Lower lobe of right lung (tissue), 2 donors: ENCODE data around the gene LHFPL3. TPM values are rescaled to one million over a fixed set of nuclear protein-coding genes. Genes with fewer than 3 reads are reported as not detected.

Experiments
- ATAC-seq, 2 donors: fragments of 200-7000 bp; cut with Tn5 transposase; one replicate each; pipeline ENCODE4 v1.9.1; 2020 to 2022; ENCODE audit warnings: mild to moderate bottlenecking in 2 of 2, moderate library complexity in 2 of 2
- DNase-seq: peaks from one replicate; pipeline ENCODE4 v3.0.0-alpha.2; 2020
- H3K27ac ChIP-seq: fragments of 200-600 bp; one replicate; pipeline ENCODE4 v1.8.0; 2022
- H3K27me3 ChIP-seq: fragments of 200-600 bp; one replicate; pipeline ENCODE4 v1.8.0; 2022; ENCODE audit warnings: low read depth
- H3K36me3 ChIP-seq: fragments of 200-600 bp; one replicate; pipeline ENCODE4 v1.8.0; 2022; ENCODE audit warnings: mild to moderate bottlenecking
- H3K4me1 ChIP-seq: fragments of 200-600 bp; one replicate; pipeline ENCODE4 v1.8.0; 2022
- H3K4me3 ChIP-seq: fragments of 200-600 bp; one replicate; pipeline ENCODE4 v1.8.0; 2022; ENCODE audit warnings: mild to moderate bottlenecking
- H3K9me3 ChIP-seq: fragments of 200-600 bp; one replicate; pipeline ENCODE4 v1.8.0; 2022
- CTCF ChIP-seq: fragments of 200-600 bp; IDR thresholded peaks from one replicate; pipeline ENCODE4 v1.8.0; 2022; ENCODE audit warnings: antibody characterized with exemption, mild to moderate bottlenecking
- intact Hi-C: fragments of 100-400 bp; cut with DNase I; formaldehyde crosslinking; loops from one replicate; pipeline ENCODE4 v1.11.0; 2022
- total RNA-seq: library from RNA; stranded (reverse); fragmentation: NEBNext Ultra II Directional; extraction: Animal tissue kit (Norgen Biotek cat#: 25700); gene quantifications from one replicate; pipeline ENCODE4 v1.2.1, GENCODE V29; 2021
- donor health status: DM: no; HTN: yes; CAD: no; lungs with severe emphysema.

LHFPL3 gene
- total RNA-seq, 1 donor from 2014 or later: not detected

GRCh38 chr7:104414216-104414615 is 85.8 kb downstream of the LHFPL3 start:
- Histone ChIP-seq H3K36me3 (no peaks in the 10 kb centered on the region), H3K9me3 (no peaks in the 10 kb centered on the region), H3K27me3 (no peaks in the 10 kb centered on the region), H3K4me1 (no peaks in the 10 kb centered on the region), H3K27ac (no peak overlapping the region), H3K4me3 (no peak overlapping the region)
- no peak for ATAC-seq
- intact Hi-C loops: no loop called here
- TF ChIP-seq CTCF: no peak
- DNase-seq: no peak

DNA sequence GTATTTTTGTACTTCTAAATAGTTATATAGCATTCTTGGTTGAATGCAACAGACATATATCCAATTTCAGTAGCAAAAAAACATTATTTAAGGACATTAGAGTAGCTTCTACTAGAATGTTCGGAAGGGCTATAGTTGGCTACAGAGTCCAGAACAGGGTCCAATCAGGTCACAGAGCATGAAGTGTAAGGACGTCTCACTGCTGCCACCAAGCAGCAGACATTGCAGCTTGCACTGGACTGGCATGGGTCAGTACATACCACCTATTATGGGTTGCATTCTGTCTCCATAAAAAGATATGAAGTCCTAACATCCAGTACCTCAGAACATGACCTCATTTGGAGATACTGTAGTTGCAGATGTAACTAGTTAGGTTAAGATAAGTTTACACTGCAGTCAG is 87.3 kb downstream of the LHFPL3 start:
- H3K36me3 ChIP-seq: no peaks in the 10 kb centered on the region
- ATAC-seq (no peak), DNase-seq (no peak)
- H3K4me1 ChIP-seq: no peaks in the 10 kb centered on the region
- no peak overlapping the region for H3K4me3 ChIP-seq
- H3K27ac ChIP-seq: no peak overlapping the region
- H3K27me3 ChIP-seq: no peaks in the 10 kb centered on the region
- no peak for TF ChIP-seq CTCF
- intact Hi-C loops: no loop called here
- H3K9me3 ChIP-seq: no peaks in the 10 kb centered on the region

GRCh38 chr7:104416866-104417393 is 88.5 kb downstream of the LHFPL3 start:
- Histone ChIP-seq H3K4me1 (no peaks in the 10 kb centered on the region), H3K27me3 (no peaks in the 10 kb centered on the region), H3K27ac (no peak overlapping the region), H3K4me3 (no peak overlapping the region), H3K36me3 (no peaks in the 10 kb centered on the region), H3K9me3 (no peaks in the 10 kb centered on the region)
- DNase-seq (no peak), ATAC-seq (no peak)
- no peak for TF ChIP-seq CTCF
- intact Hi-C loops: no loop called here

- ATAC-seq (no peak), DNase-seq (no peak)
- intact Hi-C loops: no loop called here
- Histone ChIP-seq H3K9me3 (no peaks in the 10 kb centered on the region), H3K36me3 (no peaks in the 10 kb centered on the region), H3K27me3 (no peaks in the 10 kb centered on the region), H3K4me1 (no peaks in the 10 kb centered on the region), H3K4me3 (no peak overlapping the region), H3K27ac (no peak overlapping the region)
- no peak for TF ChIP-seq CTCF
These were observed 103.5 kb downstream of the LHFPL3 start for GRCh38 chr7:104431930-104432329.

- H3K27me3 ChIP-seq: no peaks in the 10 kb centered on the region
- no peak overlapping the region for H3K4me3 ChIP-seq
- H3K4me1 ChIP-seq: no peaks in the 10 kb centered on the region
- DNase-seq: no peak
- H3K36me3 ChIP-seq: no peaks in the 10 kb centered on the region
- no peak for ATAC-seq
- no peaks in the 10 kb centered on the region for H3K9me3 ChIP-seq
- intact Hi-C loops: no loop called here
- H3K27ac ChIP-seq: no peak overlapping the region
- no peak for TF ChIP-seq CTCF
These were observed 105.7 kb downstream of the LHFPL3 start for GRCh38 chr7:104434129-104434528.

DNA sequence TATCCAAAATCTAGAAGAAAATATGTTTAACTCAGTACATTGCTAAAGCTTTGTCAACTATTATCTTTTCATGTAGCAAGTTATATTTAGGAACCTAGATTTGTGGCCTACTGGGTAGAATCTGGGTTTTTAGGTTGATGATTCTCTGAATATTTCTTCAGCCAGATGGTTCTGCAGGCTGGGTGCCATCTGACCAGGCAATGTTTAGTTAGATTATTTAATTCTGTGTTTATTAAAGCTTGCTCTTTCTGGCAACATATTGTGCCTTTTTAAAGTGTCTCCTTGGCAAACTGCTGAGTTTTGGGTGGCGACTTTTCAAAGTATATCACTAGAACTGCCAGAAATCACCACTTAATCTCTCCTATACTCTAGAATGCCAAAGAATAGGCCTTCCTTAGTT is 114.1 kb downstream of the LHFPL3 start:
- no peak for TF ChIP-seq CTCF
- ATAC-seq (no peak), DNase-seq (no peak)
- no peak overlapping the region for H3K27ac ChIP-seq
- intact Hi-C loops: no loop called here
- no peaks in the 10 kb centered on the region for H3K9me3 ChIP-seq
- H3K36me3 ChIP-seq: no peaks in the 10 kb centered on the region
- no peaks in the 10 kb centered on the region for H3K4me1 ChIP-seq
- no peak overlapping the region for H3K4me3 ChIP-seq
- H3K27me3 ChIP-seq: no peaks in the 10 kb centered on the region
